Glutamatergic neuron (in vitro differentiated cells): ENCODE measurements around the gene MAP3K13. TPM values are rescaled to one million over a fixed set of nuclear protein-coding genes. Genes with fewer than 3 reads are reported as not detected.

ENCODE experiments used
- DNase-seq: peaks from one replicate; pipeline ENCODE4 v3.0.0; 2022
- H3K27ac Mint-ChIP-seq: one replicate; pipeline ENCODE4 v1.8.0; 2020; ENCODE audit warnings: mild to moderate bottlenecking, mixed read lengths, inconsistent platforms; ENCODE audit not compliant: unreplicated experiment
- H3K27me3 Mint-ChIP-seq: one replicate; pipeline ENCODE4 v1.8.0; 2020; ENCODE audit warnings: mild to moderate bottlenecking, moderate library complexity, mixed read lengths, inconsistent platforms; ENCODE audit not compliant: unreplicated experiment
- H3K36me3 Mint-ChIP-seq: one replicate; pipeline ENCODE4 v1.8.0; 2020; ENCODE audit warnings: mild to moderate bottlenecking, mixed read lengths, inconsistent platforms; ENCODE audit not compliant: unreplicated experiment
- H3K4me1 Mint-ChIP-seq: one replicate; pipeline ENCODE4 v1.8.0; 2020; ENCODE audit warnings: mild to moderate bottlenecking, low read depth, mixed read lengths, inconsistent platforms; ENCODE audit not compliant: unreplicated experiment
- H3K4me3 Mint-ChIP-seq: one replicate; pipeline ENCODE4 v1.8.0; 2020; ENCODE audit warnings: mild to moderate bottlenecking, mixed read lengths, inconsistent platforms; ENCODE audit not compliant: unreplicated experiment
- H3K9me3 Mint-ChIP-seq: one replicate; pipeline ENCODE4 v1.8.0; 2020; ENCODE audit warnings: mild to moderate bottlenecking, moderate library complexity, mixed read lengths, inconsistent platforms; ENCODE audit not compliant: unreplicated experiment
- CTCF ChIP-seq: fragments of 200-600 bp; sonication (generic); IDR thresholded peaks from one replicate; pipeline ENCODE4 v1.5.0; 2021; ENCODE audit not compliant: partially characterized antibody, unreplicated experiment
- long read RNA-seq: library from polyadenylated mRNA; unstranded; transcript quantifications from one replicate; pipeline ENCODE4 v2.0.0, GENCODE V29; 2020; ENCODE audit not compliant: unreplicated experiment
- total RNA-seq: library from RNA; stranded (reverse); fragmentation: NEBNext Ultra II Directional; extraction: Animal tissue kit (Norgen Biotek cat#: 25700); gene quantifications from one replicate; pipeline ENCODE4 v1.2.1, GENCODE V29; 2021; ENCODE audit not compliant: unreplicated experiment

MAP3K13 gene
- total RNA-seq = 110 TPM
- long read RNA-seq, full-length matches to known transcripts = 32 of 46 reads
- long read RNA-seq, partial matches to known transcripts = 8 of 46 reads
- long read RNA-seq, other reads (novel, unspliced or antisense) = 6 of 46 reads

- peaks cover 5% of the 10 kb centered on the region for H3K36me3 Mint-ChIP-seq
- peak within 1 kb of the TSS; percentile 91 for H3K4me3 Mint-ChIP-seq
- H3K4me1 Mint-ChIP-seq = peaks cover 26% of the 10 kb centered on the region
- H3K27me3 Mint-ChIP-seq = peaks cover 13% of the 10 kb centered on the region
- H3K9me3 Mint-ChIP-seq = peaks cover 15% of the 10 kb centered on the region
- peak; percentile 73 for DNase-seq
- peak within 1 kb of the TSS; percentile 96 for H3K27ac Mint-ChIP-seq
- no peak for TF ChIP-seq CTCF
Observed at GRCh38 chr3:185362850-185363661, at the start of gene MAP3K13. TSS of gene MAP3K13 (plus strand) at chr3:185363136. CDS start at chr3:185428582, 65,446 bp downstream.

GRCh38 chr3:185313693-185314246 lies 49.2 kb upstream of the MAP3K13 start:
- peaks cover 1% of the 10 kb centered on the region for H3K27me3 Mint-ChIP-seq
- H3K27ac Mint-ChIP-seq = no peak overlapping the region
- no peak overlapping the region for H3K4me3 Mint-ChIP-seq
- no peak for TF ChIP-seq CTCF
- peaks cover 2% of the 10 kb centered on the region for H3K9me3 Mint-ChIP-seq
- peaks cover 9% of the 10 kb centered on the region for H3K4me1 Mint-ChIP-seq
- H3K36me3 Mint-ChIP-seq = peaks cover 24% of the 10 kb centered on the region
- DNase-seq = no peak

- H3K9me3 Mint-ChIP-seq = no peaks in the 10 kb centered on the region
- H3K36me3 Mint-ChIP-seq = no peaks in the 10 kb centered on the region
- peaks cover 1% of the 10 kb centered on the region for H3K27me3 Mint-ChIP-seq
- no peak for TF ChIP-seq CTCF
- peaks cover 4% of the 10 kb centered on the region for H3K4me1 Mint-ChIP-seq
- DNase-seq = no peak
- no peak overlapping the region for H3K27ac Mint-ChIP-seq
- H3K4me3 Mint-ChIP-seq = no peak overlapping the region
Observed at GRCh38 chr3:185316740-185317412, 46.1 kb upstream of the MAP3K13 start.

- Mint-ChIP-seq H3K9me3 (no peaks in the 10 kb centered on the region), H3K27me3 (peaks cover 1% of the 10 kb centered on the region), H3K27ac (no peak overlapping the region), H3K4me3 (no peak overlapping the region), H3K36me3 (no peaks in the 10 kb centered on the region), H3K4me1 (peaks cover 4% of the 10 kb centered on the region)
- no peak for DNase-seq
- no peak for TF ChIP-seq CTCF
Observed at GRCh38 chr3:185317674-185318073, 45.3 kb upstream of the MAP3K13 start.
